Esophagus squamous epithelium (tissue), 4 donors: ENCODE measurements around the gene THBS1.

Experiments
- CTCF ChIP-seq, 6 experiments: fragments of 450-650 bp in 4 of 6; fragments of 200-600 bp in 2 of 6; sonication (generic) in 2 of 6; IDR thresholded peaks; one replicate each; pipeline ENCODE4 v1.5.1; 2016 to 2019; ENCODE audit warnings: antibody characterized with exemption in 6 of 6, mild to moderate bottlenecking in 4 of 6, moderate library complexity in 4 of 6
- POLR2A ChIP-seq, 4 donors: fragments of 450-650 bp; IDR thresholded peaks; one replicate each; pipeline ENCODE4 v1.6.1; 2017; ENCODE audit warnings: antibody characterized with exemption in 4 of 4, mild to moderate bottlenecking in 4 of 4, moderate library complexity in 3 of 4

- no peak for TF ChIP-seq CTCF (IDR thresholded peaks at IDR 0.05)
- no peak for TF ChIP-seq POLR2A (IDR thresholded peaks at IDR 0.05)
These were observed 31.0 kb upstream of the THBS1 start for GRCh38 chr15:39549912-39550311.
